Stimulated activated CD8-positive, alpha-beta memory T cell treated with anti-CD3 and anti-CD28 coated beads, Interleukin-15, amount 100 ng/mL, for 4 hours (primary cell): ENCODE data around the gene FKBP1A.

Experiments
- DNase-seq, 2 donors: peaks; one replicate each; pipeline ENCODE4 v3.0.0-alpha.2; 2020; ENCODE audit warnings: low read depth in 2 of 2

FKBP1A gene

GRCh38 chr20:1386323-1386722, 6.5 kb downstream of the FKBP1A start:
- DNase-seq: no peak

DNA sequence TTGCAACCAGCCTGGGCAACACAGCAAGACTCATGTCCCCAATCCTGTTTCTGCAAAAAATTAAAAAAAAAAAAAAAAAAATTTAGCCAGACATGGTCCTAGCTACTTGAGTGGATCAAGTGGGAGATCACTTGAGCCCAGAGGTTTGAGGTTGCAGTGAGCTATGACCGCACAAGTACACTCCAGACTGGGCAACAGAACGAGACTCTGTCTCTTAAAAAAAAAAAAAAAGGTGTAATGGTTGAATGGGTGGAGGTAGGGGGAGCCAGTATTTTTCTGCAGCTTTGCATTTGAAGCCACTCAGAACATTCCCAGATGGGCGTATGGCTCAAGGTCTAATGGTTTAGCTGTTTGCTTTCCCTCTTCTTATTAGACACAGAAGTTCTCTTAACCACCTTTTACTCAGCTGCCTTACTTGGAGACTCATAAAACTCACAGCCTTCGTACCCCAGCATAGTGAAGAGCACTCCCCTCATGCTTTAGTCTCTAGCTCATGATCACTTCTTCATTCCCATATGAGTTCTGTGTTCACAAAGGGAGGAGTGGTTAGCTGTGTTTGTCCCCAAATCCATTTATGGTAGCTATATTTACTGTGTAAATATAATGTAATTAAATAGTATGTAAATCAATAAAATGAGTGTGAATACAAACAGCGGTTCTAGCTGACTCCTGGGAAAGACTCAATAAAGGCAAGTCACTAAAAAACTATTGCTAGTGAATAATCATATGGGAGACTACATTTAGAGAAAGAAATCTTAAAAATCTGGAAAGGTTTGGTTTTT, 9.0 kb downstream of the FKBP1A start:
- DNase-seq: no peak

DNA sequence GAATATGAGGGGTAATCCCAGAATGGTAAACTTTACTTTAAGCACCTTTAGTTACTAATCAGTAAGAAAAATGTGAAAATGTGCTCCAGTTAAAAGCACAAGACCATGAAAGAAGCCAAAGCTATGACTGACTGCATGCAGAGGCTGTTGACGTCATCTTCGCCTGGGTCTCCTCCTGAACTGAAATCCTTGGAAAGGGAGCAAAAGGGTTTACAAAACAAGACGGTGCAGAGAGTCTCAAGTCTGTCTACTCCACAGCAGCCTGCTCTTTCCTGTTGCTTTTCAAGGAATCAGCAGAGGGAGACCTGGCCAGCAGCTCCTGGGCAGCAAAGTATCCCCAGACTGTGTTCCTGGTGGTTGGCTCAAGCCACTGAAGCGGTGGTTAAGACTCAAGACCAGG, 10.2 kb downstream of the FKBP1A start:
- no peak for DNase-seq

DNA sequence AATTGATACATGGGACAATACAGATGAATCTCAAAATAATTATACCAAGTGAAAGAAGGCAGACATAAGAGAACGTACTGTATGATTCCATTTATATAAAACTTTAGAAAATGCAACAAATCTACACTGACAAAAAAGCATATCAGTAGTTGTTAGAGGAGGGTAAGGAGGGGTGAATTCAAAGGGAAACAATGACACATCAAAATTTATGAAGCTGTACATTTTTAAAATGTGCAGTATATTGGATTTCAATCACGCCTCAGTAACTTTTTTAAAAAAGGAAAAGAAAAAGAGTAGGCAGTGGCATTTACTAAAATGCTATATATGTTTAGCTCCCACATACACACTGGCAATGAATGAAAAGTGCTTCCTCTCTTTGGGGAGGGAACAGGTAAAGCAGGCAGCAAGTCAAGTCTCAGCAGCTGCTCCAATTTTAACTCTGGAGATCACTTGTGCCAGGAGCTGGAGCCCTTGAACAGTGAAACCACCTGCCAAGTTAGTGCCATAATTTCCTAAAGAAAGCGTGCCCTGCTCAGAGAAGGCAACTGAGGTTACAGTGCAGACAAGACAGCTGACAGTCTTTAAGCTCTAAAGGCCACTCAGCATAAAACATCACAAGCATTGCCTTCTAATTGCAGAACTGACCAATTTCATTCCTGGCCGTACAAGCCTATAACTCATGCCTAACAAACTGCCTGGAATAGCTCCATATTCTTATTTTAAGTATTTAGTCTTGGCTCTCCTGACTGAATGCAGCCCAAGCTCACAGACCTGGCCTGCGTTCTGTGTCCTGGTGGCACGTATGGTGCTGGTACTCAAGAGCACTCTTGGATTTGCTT, 10.9 kb downstream of the FKBP1A start:
- no peak for DNase-seq

GRCh38 chr20:1378735-1379125, 14.1 kb downstream of the FKBP1A start:
- DNase-seq: no peak

DNA sequence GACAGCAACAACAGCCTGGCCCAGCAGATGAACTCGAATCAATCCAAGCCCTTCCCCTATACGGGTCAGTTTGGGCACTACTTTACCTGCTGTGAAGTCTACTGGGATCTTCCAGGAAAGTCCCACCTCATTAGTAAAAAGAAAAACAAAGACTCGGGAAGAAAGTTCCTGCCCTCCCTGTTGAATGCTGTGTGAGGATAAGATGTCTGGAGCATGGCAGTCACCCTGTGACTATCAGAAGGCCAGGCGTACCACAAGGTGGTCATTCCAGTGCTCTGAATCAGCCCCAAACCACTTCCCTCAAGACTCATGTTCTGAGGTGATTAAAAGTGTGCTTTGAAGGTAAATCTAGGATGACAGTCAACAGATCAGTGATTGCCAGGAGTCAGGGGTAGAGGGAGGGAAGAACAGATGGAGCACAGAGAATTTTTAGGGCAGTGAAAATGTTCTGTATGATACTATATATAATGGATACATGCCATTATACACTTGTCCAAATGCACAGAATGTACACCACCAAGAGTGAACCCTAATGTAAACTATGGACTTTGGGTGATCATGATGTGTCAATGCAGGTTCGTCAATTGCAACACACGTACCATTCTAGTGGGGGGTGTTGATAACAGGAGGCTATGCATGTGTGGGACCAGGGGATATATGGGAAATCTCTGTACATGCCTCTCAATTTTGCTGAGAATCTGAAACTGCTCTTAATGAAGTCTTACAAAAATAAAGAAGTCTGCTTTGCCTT, 14.7 kb downstream of the FKBP1A start:
- DNase-seq: no peak

DNA sequence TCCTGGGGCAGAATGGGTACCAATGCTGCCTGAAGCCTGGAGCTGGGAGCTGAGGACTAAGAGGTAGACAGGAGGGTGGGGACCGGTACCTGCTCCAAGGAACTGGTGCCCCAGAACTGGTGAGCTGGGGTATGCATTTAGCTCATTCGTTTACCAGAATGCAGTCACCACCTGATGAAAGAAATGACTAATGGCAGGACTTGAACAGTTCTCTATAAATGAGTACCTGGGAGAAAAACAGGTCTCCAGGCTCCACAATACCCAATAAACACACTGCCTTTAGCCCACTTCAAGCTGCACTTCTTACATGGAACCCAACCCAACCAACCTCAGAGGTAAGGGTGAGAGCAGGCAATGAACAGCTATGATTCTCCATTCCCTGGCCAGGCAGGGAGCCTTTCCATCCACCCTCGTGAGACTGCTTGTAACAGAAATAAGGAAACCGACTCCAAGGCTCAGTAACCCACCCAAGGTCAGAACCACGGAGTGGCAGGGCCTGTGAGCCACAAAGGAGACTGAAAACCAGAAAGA, 15.4 kb downstream of the FKBP1A start:
- no peak for DNase-seq

GRCh38 chr20:1376408-1377270, 16.2 kb downstream of the FKBP1A start:
- DNase-seq: no peak

GRCh38 chr20:1376007-1376406, 16.8 kb downstream of the FKBP1A start:
- no peak for DNase-seq

DNA sequence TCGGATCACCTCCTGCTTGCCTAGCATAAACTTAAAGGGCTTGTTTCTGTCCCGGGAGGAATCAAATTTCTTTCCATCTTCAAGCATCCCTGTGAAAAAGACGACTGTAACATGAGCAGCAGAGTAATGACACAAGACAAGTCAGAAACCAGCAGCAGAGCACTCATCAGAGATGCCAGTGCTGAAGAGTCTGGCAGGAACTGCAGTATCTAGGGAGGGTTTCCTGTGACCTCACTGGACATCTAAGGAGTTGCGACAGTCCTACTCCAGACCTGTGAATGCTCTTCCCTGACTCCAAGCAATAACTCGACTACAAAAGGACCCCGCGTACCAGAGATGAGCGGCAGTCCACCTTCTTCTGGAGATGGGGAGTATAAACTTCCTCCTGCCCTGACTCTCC, 17.3 kb downstream of the FKBP1A start:
- DNase-seq: no peak

- DNase-seq: no peak
Measured at GRCh38 chr20:1374246-1374645, 18.6 kb downstream of the FKBP1A start.

DNA sequence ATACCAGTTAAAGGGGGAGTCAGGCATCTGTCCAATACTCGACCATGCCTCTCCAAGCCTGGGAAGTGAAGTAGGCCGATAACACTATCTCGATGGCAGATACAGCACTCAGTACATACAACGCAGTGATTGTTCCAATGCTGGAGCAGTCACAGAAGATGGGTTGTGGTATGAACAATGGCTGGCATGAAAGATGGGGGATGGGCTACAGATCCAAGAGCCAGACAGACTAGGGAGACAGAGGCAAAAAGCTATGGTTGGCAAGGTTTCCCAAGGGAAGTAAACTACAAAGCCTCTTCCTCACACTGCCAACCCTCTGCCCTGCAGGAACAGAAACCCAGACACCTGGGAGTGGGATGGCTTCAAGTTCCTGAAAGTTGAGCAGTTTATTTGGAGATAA, 19.2 kb downstream of the FKBP1A start:
- DNase-seq: no peak

- no peak for DNase-seq
Measured at GRCh38 chr20:1373036-1373435, 19.8 kb downstream of the FKBP1A start.

DNA sequence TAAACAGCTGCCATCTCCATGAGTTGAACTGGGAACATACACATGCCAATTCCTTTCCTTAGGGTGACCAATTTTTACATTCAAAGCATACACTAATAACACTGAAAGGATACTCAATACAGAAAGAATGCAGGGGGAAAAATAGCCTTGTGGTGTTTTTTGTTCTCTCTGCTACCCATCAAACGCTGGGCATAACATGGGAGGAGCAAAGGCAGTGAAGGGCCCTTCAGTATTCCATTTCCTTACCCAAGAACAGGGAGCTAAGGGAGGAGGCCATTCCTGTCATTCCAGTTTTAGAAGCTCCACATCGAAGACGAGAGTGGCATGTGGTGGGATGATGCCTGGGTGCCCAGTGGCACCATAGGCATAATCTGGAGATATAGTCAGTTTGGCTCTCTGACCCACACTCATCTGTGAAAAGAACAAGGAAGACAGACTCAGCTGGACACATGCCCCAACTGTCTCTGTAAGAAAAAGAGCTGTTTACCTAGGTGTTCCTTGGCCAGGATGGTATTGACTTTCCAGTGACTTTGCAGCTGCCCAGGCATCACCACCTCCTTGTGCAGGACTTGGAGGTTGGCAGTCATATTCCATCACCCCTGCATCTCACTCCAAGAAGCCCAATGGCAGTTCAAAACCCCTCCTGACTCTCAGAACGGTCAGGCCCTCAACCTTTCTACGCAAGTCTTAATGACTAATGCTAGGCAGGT, 20.9 kb downstream of the FKBP1A start:
- DNase-seq: no peak

GRCh38 chr20:1371202-1371782, 21.6 kb downstream of the FKBP1A start:
- no peak for DNase-seq

- DNase-seq: no peak
Measured at GRCh38 chr20:1370548-1371110, 22.2 kb downstream of the FKBP1A start.

GRCh38 chr20:1369970-1370369, 22.9 kb downstream of the FKBP1A start:
- DNase-seq: no peak

DNA sequence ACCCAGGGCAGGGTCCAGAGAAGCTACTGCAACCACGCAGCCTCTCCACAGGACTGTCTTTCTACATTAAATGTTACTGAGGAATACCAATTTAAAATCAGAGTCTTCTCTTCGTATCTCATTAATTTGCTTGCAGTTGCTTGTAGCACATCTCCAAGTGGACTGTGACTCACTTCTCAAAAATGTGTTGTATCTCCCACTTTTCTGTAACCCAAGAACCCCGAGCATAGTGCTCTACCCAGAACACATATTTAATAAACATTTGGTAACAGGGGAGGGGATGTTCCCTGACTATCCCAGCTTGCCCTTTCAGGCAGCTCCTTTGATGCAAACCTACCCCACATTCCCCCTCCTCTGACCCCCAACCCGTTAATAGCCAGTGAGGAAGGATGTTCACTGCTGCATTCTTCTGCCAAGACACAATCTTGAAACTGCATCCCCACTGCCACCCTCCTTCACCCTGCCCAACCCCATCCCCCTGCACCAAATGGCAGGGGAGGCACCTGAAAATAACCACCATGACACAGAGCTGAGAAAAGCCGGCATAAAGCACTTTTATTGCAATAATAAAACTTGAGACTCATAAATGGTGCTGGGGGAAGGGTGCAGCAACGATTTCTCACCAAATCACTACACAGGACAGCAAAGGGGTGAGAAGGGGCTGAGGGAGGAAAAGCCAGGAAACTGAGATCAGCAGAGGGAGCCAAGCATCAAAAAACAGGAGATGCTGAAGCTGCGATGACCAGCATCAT, 24.2 kb downstream of the FKBP1A start:
- DNase-seq: no peak

DNA sequence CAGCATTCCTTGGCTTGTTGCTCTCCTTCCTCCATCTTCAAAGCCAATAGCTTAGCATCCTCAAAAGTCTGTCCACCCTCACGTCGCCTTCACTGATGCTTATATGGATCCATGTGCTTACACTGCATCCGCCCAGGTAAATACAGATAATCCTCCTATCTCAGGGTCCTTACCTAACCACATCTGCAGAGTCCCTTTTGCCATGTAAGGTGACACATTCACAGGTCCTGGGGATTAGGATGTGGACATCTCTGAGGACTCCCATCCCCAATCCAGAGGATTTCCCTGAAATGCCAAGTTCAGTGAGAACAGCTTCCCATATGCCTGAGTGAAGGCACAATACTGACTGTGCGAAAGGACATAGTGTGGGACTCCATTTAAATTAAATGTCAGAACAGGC, 25.4 kb downstream of the FKBP1A start:
- DNase-seq: no peak
